HG03442 (cell line): ENCODE results near the gene SLC39A8.

Experiments used
- ATAC-seq: cut with Tn5 transposase; IDR thresholded peaks from one replicate; pipeline ENCODE4 v1.9.1; 2021; ENCODE audit warnings: mild to moderate bottlenecking, moderate library complexity; ENCODE audit not compliant: unreplicated experiment

SLC39A8 gene

DNA sequence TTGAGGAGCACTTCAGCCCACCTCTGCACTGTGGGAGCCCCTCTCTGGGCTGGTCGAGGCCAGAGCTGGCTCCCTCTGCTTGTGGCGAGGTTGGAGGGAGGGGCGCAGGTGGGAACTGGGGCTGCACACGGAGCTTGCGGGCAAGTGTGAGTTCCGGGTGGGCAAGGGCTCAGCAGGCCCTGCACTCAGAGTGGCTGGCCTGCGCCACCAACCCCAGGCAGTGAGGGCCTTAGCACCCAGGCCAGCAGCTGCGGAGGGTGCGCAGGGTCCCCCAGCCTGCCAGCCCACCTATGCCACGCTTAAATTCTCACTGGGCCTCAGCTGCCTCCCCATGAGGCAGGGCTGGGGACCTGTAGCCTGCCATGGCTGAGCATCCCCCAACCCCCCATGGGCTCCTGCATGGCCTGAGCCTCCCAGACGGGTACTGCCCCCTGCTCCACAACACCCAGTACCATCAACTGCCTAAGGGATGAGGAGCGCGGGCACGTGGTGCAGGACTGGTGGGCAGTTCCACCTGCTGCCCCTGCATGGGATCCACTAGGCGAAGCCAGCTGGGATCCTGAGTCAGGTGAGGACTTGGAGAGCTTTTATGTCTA lies 110.9 kb downstream of the SLC39A8 start:
- no peak for ATAC-seq

DNA sequence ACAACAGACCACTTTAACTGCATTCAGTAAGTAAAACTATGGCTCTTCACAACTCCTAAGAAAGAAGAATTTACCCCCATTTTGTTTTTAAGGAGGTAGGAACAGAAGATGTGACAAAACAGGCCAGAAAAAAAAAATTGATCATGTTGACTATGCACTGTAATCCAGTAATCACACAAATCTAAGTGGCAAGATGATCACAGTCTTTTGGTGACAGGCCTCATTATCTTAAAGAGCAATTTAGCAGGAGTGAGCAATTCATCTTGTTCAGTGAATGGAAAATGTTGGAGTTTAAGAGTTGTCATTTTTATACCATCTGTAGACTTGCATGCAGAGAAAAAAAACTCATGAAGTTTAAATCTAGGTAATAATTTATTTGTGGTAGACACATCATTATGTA lies 115.1 kb downstream of the SLC39A8 start:
- ATAC-seq, result no peak

DNA sequence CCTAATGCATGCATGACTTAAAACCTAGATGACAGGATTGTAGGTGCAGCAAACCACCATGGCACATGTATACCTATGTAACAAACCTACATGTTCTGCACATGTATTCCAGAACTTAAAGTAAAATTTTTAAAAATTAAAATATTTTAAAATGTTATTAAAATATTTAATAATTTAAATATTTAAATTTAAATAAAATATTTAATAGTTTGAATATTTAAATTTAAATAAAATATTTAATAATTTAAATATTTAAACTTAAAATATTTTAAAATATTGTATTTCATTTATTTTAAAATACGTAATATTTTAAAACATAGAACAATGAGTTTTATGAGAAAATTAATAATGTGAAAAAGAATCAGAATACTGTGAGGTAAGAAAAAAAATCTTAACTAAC lies 117.9 kb downstream of the SLC39A8 start:
- no peak for ATAC-seq

DNA sequence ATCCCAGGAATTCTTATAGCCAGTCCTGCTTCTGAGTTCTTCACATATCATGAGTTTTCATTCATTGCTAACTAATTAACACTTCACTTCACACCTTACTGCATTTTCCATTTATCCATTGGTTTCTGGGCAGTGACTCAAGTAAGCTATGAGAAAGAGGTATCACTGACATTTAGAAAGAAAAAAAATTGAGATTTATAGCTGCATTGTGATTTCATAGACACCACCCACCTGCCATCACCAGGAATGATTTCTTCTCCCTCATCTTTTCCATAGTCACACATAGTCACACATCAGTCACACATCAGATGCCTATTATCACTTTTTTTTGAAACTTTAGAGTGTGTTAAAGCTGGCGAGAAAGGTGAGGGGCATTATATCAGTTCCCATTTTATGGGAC lies 121.8 kb downstream of the SLC39A8 start:
- ATAC-seq, result no peak

DNA sequence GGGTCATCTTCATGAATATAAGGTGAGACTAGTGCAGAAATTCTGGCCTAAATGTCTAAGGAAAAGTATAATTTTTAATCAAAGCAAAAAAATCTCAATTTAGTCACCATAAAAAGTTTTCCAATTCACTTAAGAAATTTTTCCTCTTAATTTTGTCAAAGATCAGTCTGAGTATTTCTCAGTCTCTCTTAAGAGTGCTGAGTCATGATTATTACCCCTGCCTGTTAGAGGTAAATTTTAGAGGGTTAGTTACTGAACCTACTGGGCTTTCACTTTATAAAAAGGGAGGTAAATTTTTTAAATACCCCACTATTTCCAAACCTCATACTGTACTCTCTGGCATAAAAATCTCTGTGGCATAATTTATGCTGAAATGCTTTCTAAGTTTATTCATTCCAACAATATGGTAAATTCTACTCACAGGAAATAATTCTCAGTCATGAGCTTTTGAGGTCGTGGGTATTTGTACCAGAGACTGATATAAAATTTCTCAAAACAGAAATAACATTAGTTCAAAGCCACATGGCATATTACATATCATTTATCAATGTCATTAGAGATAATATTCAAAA lies 122.4 kb downstream of the SLC39A8 start:
- no peak for ATAC-seq

DNA sequence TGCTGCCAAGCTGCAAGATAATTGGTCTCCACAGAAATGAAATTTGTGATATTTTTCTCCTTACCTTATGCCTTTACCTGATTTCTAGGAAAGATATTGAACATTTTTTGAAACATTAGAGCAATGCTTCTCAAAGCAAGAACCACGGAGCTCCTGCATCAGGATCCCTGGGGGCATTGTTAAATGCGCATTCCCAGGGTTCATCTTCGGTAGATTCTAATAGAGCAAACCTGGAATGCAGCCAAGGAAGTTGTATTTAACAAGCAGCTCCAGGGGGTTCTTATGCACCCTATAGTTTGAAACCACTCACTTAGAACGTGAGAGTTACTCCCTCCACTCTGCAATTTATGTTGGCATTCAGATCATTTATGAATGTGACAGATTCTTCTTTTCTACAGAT lies 126.2 kb downstream of the SLC39A8 start:
- ATAC-seq, result no peak

DNA sequence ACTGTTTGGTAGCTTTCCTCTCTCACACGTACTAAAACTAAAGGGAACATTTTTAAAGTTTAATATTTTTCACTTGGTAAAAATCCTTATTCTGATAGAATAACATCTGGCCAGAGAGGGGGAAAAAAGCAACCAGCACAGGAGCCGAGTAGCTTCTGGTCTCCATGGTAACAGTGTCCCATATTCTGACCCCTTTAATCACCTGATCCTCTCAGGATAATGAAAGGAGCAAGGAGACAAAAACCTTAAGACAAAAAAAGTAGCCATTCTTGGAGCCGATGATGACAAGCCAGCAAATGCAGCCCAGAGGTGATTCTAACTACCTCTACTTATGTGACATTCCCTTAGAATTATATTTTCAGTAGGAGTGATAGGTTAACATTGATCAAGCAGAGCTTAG lies 126.6 kb downstream of the SLC39A8 start:
- no peak for ATAC-seq

DNA sequence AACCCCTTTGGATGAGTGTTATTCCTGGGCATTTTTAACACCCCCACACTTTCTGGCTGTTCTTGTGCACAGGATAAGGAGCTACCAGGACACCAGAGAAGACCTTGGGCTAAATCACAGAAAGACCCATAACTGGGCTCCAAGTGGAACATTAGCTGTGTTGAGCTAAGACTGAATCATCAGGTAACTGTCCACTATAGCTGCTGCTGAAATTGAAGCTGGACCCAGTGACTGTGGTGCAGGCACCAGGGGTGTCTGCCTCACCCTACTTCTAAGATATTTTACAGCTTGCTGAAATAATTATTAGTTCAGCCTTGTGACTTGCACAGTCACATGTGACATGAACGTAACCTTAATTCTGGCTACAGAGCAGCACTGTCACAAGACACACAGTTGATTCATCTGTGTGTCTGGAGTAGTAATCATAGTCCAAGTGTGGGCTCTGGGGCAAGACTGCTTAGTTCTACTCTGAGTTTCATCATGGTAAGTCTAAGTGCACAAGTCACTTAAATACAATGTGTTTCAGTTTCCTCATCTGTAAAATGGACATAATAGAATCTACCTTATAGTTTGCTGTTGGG lies 127.4 kb downstream of the SLC39A8 start:
- ATAC-seq, result no peak

DNA sequence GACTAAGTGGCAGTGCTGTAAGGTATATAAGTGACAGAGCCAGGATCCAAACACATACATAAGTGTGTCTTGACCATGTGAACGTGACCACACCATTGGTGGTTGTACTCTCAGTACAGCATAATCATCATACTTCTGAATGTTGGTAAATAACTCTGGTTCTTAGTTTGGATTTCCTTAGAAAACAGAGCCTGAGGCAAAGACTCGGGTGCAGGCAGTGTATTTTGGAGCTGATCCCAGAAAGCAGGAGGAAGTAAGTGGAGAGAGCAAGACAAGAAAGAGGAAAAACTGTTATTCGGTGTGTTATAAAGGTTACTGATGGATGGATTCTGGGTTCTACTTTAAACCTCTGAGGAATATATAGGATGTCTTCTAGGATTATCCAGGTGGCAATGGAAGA lies 127.9 kb downstream of the SLC39A8 start:
- no peak for ATAC-seq

DNA sequence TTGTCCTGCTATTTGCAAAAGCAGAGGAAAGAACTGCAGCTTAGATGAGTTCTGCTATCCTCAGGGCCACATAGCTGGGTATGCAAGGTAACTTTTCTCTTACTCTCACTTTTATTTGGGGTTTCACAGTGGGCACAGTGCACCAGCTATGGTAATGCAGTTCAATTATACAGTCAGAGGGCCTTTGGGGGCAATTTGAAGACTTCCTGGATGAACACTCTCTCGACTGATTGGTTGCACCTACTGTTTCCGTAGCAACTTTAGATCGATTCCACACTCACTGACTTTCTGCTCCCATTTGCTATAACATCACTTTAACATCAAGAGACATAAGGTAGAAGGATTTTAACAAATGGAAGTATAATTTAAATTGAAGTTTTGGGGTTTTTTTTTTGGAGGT lies 128.6 kb downstream of the SLC39A8 start:
- no peak for ATAC-seq

DNA sequence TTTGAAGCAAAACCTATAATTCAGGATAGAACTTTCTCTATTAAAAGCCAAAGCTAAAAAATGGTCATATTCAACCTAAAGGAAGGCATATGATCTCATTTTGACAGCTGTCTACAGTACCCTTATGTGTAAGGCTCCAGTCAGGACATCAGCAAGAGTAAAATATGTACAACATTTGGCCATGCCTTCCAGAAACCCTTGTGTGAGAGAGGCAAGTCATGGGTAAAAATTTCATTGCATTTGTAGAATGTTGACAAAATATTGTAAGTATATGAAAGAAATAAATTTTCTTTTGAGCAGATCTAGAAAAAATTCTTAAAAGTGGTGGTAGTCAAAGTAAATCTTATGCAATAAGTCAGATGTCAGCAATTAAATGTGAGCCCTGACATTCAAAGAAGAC lies 132.3 kb downstream of the SLC39A8 start:
- no peak for ATAC-seq
